Activated CD8-positive, alpha-beta memory T cell treated with anti-CD3 and anti-CD28 coated beads, Interleukin-2, amount 50 U/mL, for 1 hour (primary cell): Measurements from ENCODE around the gene NCOA7.
"Not testable (repeated sequence)": the region's sequence is repeated elsewhere in the genome, so short reads cannot be mapped to it uniquely, and the experiment has no call there.

Experiments
- DNase-seq: peaks from one replicate; pipeline ENCODE4 v3.0.0-alpha.2; 2020; ENCODE audit errors: extremely low read depth

NCOA7 gene

DNA sequence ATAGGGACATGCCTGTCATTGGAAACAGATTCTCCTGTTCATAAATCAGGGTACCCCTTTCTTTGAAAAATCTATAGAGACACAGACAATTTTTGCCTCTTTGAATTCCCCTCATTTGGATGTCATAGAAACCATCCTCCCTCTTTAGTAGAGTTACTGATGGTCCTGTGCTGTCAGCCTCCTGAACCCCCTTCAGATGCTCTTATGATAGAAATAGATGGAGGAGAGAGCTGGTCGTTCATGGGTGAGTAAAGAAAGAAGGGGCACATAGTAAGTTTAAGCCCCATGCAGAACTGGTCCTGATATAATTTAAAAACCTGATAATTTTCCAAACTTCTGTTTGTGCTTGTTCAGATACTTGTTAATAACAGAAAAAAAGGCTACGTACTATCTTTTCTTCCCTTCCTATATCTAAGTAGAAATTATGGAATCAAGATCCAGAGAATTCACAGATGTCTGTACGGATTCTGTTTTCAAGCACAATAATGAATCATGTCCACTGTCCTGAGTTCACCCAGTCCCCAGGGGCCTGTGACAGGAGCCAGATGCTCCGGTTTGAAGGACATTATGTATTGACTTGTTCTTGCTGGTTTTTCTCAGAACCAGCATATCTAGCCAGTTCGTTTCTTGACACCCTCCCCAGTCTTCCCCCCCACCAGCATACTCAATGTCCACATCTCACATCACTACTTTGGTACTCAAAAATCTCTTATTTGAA is 78.1 kb downstream of the NCOA7 start:
- no peak for DNase-seq

- no peak for DNase-seq
Measured at GRCh38 chr6:125869427-125869826, 78.7 kb downstream of the NCOA7 start.

GRCh38 chr6:125871365-125871764 is 80.6 kb downstream of the NCOA7 start:
- no peak for DNase-seq

GRCh38 chr6:125872259-125872921 is 81.6 kb downstream of the NCOA7 start:
- DNase-seq, result no peak

DNA sequence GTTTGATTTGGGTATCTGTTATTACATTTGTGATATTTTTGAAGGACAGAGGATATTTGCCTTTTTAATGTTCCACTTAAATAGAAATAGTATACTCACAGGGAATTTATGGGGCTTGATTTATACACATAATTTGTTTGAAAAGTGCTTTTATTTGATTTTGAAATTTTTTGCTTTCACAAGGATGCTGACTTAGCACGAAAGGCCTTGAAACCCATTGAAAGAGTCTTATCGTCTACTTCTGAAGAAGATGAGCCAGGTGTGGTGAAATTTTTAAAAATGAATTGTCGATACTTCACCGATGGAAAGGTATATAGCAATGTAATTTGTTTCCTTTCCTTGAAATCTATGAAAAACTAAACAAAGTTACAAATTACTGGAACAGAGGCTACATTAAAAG is 91.5 kb downstream of the NCOA7 start:
- no peak for DNase-seq

- no peak for DNase-seq
Measured at GRCh38 chr6:125884634-125885371, 94.0 kb downstream of the NCOA7 start.

GRCh38 chr6:125886021-125886420 is 95.3 kb downstream of the NCOA7 start:
- no peak for DNase-seq

GRCh38 chr6:125886914-125887313 is 96.2 kb downstream of the NCOA7 start:
- DNase-seq, result no peak

DNA sequence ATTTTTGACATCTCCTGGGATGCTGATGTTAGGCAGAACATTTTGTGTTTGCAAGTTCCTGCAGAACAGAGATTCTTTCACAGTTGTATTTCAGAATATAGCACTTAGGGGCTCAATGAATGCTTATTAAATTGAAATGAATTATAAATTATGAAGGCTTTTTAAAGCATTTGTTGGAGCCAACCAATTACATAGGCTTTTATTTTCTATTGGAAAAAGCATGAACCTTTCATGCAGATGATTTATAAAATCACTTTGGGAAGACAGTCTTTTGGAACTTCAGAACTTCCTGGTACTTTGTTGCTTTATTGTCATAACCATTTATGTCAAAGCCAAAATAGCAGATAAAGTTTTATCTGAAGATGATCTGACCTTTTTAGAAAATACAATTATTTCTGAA is 96.6 kb downstream of the NCOA7 start:
- DNase-seq, result no peak

DNA sequence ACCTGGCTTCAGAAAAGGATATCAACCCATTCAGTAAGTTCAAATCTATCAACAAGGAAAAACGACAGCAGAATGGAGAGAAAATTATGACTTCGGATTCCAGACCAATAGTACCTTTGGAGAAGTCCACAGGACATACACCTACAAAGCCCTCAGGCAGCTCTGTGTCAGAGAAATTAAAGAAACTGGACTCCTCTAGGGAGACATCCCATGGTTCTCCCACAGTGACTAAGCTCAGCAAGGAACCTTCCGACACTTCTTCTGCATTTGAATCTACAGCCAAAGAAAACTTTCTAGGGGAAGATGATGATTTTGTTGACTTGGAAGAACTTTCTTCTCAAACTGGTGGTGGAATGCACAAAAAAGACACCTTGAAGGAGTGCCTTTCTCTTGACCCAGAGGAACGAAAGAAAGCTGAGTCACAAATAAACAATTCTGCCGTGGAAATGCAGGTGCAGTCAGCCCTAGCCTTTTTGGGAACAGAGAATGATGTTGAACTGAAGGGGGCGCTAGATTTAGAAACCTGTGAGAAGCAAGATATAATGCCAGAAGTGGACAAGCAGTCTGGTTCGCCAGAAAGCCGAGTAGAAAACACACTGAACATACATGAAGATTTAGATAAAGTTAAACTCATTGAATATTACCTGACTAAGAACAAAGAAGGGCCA is 98.4 kb downstream of the NCOA7 start:
- no peak for DNase-seq

GRCh38 chr6:125899726-125900182 is 109.0 kb downstream of the NCOA7 start:
- no peak for DNase-seq

GRCh38 chr6:125904871-125905270 is 114.1 kb downstream of the NCOA7 start:
- no peak for DNase-seq

GRCh38 chr6:125906158-125906998 is 115.6 kb downstream of the NCOA7 start:
- DNase-seq, result no peak

DNA sequence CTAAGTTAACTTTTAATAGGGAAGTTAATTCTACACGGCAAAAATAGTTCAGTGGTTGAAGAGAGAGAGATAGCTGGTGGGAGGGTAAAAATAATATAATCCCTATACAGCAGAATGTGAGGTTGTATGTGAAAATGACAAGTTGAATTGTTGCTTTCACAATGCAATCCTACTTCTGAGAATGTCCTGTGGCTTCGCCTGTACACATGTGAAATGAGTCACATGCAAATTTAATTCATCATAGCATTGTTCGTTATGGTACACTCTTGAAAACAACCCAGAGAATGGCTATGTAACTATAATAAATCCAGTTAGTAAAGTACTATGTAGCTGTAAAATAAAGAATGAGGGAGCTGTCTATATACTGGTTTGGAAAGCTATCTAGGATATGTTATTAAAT is 119.8 kb downstream of the NCOA7 start:
- DNase-seq, result no peak

- not testable (repeated sequence) for DNase-seq
Measured at GRCh38 chr6:125911051-125911451, 120.3 kb downstream of the NCOA7 start.

DNA sequence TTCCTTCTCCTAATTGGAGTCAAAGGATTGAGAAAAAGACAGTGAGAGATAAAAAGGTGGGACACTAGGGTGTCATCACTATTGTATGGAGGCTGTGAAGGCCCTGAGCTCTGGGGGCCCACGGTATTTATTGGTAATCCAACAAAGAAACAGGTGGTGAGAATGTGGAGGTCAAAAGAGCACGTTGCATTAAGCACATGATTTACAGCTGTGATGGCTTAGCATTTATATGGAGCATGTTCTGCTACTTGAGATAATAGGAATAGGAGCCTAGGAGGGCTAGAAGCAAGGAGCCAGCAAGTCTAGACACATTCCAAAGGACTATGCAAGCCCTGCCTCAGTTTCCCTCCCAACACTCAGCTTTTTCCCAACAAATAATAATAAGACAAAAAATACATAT is 121.7 kb downstream of the NCOA7 start:
- not testable (repeated sequence) for DNase-seq

DNA sequence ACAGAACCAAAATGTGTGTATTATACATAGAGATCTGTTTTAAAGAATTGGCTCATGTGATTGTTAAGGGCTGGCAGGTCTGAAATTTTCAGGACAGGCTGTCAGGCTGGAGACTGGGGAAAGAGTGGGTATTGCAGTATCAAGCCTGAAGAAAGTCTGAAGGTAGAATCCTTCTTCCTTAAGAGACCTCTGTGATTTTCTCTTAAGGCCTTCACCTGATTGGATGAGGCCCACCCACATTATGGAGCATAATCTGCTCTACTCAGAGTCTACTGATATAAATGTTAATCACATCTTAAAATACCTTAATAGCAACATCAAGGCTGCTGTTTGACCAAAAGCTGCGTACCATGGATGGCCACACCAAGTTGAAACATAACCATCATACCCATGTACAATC is 122.4 kb downstream of the NCOA7 start:
- DNase-seq, result no peak

DNA sequence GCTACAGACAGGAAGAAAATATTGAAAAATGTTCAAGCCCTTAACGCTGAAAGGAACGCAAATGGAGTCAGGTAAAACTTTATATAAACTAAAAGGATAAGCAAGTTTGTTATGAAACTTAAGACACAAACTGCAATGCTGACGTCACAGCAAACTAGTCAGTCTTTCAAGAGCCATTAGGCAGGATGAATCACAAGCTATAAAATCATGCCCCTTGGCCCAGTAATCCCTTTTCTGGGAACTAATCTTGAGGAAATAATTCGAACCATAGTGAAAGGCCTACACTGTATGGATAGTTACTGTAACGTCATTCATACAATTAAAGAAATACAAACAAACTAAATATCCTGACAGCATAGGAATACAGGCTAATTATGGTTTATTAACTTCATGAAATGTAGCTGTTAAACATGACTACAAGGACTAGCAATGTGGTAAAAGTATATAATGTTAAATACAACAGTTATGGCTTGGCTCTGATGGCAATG is 123.1 kb downstream of the NCOA7 start:
- no peak for DNase-seq

DNA sequence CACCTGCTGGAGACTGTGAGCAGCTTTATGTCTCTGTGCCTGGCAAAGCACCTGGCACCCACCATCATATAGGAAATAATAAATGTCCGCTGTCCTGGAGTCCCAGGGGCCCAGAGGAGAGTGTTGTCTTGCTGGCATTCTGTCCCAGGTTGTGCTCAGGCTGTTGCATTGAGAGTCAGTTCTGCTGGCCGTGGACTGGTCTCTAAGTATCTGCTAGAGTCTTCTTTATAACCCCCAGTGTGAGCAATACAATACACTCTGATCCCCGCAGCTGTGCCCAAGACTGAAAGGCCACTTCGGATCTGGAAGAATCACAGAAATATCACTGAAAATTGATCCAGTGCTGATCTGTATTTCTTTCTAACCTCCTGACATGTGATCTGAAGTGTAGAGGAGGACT is 127.5 kb downstream of the NCOA7 start:
- DNase-seq, result no peak

DNA sequence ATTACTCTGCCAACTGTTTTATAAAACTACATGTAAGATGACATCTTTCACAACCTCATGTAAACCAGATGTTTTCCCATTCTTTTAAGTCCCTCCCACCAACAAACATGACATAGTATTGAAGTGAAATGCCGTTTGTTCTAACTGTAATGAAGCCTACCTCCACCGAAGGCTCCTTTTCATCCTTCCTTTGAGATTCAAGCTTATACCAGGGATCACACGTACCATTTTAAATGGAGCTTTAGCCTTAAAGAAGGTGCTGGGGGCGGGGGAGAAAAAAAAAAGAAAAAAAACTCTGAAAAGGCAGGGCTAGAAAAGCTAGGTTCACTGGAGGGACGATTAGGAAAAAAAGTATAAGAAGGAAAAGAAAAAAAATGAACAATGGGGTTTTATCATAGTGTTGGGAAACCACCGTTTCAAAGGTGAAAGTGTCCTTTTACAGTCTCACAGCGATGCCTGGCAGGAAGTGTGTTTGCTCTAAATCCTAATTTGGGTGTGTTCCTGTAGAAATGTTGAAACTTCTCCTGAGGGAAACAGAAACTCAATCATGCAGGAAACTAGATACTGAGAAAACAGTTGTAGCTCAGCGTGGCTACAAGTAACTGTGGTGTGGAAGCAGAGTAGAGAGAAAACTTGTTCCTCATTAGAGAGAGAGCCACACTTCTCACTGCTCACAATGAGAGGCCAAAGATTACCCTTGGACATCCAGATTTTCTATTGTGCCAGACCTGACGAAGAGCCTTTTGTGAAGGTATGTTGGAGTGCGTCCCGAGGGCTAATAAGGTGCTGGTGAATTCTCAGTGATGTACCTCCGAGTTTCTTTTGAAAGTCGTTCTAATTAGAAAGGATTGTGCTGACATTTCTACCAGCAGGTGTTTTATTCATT is 128.2 kb downstream of the NCOA7 start:
- no peak for DNase-seq
